Cardiac fibroblast (primary cell): ENCODE results near the gene AKR1B15.
"Not testable (repeated sequence)": the region's sequence is repeated elsewhere in the genome, so short reads cannot be mapped to it uniquely, and the experiment has no call there.

ENCODE experiments used
- DNase-seq, 2 donors: peaks; one replicate each; pipeline versions ENCODE4 v3.0.0 to v3.0.0-alpha.2; 2010; ENCODE audit warnings: low read depth in 2 of 2
- H3K4me3 ChIP-seq, 2 donors: replicated peaks in 1 of 2; 1 replicate in 1 of 2; 2 replicates in 1 of 2; pipeline ENCODE4 v1.5.1; 2011; ENCODE audit warnings: low read depth in 2 of 2, low read length in 2 of 2, mild to moderate bottlenecking in 2 of 2, moderate library complexity in 1 of 2
- TF ChIP-seq, protein P1 (sequence below): IDR thresholded peaks from one replicate; pipeline ENCODE4 v1.5.1; 2011; ENCODE audit warnings: low read depth, mild to moderate bottlenecking, low read length, inconsistent platforms

Gene AKR1B15

DNA sequence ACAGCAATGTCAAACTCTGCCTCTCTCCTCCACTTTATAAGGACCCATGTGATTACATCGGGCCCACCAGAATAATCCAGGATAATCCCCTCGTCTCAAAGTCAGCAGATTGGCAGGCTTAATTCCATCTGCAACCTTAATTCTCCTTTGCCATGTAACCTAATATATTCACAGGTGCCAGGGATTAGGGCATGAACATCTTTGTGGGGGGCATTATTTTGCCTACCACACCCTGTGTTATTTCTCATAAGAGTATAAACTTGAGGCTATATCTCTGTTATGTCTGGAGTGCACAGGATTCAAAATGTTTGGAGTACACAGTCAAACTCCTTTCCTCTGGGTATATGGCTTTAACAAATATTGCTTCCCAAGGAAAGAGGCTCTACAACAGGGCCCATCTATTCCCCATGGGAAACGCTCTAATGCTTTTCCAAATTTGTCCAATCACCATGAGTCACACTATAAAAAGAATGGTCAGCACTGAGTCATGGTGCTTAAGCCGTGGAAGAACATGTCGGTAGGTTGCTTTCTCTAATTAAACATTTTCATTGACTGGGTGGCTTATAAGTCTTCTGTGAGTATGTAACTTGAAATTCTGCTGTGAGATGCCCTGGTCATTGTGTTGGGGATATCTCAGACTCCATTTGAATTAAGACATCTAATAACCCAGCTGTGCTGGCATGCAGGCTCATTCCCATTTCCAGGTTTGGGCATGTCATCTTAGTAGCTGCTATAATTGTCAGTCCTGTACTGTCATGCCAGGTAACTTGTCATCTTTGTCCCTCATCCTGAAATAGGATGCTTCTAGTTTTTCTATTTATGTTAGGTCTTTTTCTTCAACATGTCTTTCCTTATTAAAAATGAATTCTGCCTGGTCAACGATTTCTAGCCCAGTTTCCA lies 33.1 kb upstream of the AKR1B15 start:
- peak; percentile 80 to 97 for DNase-seq
- H3K4me3 ChIP-seq: no peak overlapping the region
- TF ChIP-seq, protein P1, sequence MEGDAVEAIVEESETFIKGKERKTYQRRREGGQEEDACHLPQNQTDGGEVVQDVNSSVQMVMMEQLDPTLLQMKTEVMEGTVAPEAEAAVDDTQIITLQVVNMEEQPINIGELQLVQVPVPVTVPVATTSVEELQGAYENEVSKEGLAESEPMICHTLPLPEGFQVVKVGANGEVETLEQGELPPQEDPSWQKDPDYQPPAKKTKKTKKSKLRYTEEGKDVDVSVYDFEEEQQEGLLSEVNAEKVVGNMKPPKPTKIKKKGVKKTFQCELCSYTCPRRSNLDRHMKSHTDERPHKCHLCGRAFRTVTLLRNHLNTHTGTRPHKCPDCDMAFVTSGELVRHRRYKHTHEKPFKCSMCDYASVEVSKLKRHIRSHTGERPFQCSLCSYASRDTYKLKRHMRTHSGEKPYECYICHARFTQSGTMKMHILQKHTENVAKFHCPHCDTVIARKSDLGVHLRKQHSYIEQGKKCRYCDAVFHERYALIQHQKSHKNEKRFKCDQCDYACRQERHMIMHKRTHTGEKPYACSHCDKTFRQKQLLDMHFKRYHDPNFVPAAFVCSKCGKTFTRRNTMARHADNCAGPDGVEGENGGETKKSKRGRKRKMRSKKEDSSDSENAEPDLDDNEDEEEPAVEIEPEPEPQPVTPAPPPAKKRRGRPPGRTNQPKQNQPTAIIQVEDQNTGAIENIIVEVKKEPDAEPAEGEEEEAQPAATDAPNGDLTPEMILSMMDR: no peak

DNA sequence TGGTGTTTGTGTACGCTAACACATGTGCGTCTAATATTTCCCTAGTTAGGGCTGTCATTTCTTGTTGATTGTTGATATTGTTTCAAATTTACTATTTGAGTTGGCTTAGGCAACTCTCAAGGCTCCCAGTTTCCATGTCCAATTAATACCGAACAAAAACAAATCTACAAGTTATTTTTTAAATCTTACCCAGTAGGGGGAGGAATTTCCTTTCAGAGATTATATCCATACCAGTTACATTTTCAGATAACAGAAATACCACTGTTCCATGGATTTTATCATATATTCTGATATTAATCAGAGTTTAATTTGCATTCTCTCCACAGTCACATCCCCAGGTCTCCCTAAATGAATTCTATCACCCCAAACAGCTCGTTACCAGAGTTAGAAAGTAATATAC lies 28.8 kb upstream of the AKR1B15 start:
- DNase-seq: peak; percentile 34 to 40
- TF ChIP-seq, protein P1: no peak
- H3K4me3 ChIP-seq: no peak overlapping the region

DNA sequence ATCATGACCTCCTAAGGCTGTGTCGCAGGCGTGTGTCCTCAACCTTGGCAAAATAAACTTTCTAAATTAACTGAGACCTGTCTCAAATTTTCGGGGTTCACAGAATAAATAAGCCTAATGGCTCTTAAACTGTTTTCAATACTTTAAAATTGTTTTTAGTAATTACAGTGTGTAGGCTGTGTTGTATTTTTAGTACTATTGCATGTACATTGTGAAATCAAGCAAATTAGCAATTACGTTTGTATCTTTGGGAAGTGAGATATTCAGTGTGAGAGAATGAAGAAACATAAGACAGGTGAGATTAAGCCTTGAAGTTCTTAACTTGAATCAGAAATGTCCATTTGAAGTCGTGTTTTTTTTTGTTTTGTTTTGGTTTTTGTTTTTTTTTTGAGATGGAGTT lies 26.3 kb upstream of the AKR1B15 start:
- TF ChIP-seq, protein P1: no peak
- DNase-seq: no peak

DNA sequence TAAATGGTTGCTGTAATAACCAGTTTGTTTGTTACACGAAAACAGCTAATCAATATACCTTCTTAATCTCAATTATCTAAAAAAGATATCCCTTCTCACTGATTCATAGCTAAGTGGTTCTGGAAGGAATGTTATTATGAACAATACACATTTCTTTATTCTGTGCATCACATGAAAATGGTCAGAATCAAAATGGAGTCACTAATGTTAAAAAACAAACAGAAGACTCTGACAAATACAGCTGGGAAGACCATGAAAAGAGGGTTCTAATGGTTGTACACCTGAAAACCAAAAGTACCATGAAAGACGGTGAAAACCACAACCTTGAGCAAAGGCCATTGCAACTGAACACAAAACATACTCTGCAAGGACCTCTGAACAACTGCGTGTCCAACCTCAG lies 23.5 kb upstream of the AKR1B15 start:
- not testable (repeated sequence) for H3K4me3 ChIP-seq, DNase-seq

More for the DNA sequence above, 26.3 kb upstream of the AKR1B15 start:
- no peak overlapping the region for H3K4me3 ChIP-seq

DNA sequence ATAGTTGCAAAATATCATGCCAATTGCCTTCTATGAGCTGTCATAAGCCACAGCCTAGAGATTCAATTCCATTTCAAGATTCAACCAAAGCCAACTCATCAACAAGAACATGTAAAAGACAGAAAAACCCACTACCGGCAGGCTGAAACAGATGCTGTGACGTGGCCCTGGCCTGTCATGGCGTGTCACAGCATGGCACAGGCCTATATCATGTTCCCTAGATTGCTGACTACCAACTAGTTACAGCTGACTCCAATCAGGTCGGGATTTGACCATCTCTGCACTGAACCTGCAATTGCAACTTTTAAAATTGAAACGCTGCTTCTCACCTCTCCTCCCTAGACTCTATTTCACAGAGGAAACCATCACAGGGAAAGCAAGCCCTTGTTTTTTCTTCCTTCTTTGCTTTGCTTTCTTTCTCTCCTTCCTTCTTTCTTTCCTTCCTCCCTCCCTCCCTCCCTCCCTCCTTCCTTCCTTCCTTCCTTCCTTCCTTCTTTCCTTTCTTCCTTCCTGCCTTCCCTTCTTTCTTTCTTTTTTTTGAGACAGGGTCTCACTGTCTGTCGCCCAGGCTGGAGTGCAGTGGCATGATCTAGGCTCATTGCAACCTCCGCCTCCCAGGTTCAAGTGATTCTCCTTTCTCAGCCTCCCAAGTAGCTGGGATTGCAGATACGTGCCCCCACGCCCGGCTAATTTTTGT lies 22.2 kb upstream of the AKR1B15 start:
- not testable (repeated sequence) for H3K4me3 ChIP-seq, DNase-seq

DNA sequence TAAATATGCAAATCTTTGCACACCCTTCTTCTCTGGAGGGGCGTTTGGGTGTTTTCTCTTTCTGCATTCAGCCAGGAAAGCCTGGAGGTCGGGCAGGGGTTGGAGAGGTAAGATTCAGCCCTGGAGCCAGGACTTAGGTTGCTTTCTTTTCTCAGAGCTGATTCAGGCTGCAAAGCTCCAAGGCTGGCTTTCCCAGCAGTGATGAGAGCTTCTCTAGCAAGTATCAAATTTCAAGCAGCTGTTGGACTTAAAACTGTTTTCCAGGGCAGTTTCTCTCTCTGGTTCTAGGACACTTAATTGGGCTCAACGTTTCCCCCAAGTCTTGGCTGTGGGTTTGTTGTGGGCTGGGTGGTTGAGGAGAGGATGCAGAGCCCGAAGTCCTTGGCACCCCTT lies 20.9 kb upstream of the AKR1B15 start:
- H3K4me3 ChIP-seq: no peak overlapping the region
- peak; percentile 67 to 80 for DNase-seq
- TF ChIP-seq, protein P1: no peak

DNA sequence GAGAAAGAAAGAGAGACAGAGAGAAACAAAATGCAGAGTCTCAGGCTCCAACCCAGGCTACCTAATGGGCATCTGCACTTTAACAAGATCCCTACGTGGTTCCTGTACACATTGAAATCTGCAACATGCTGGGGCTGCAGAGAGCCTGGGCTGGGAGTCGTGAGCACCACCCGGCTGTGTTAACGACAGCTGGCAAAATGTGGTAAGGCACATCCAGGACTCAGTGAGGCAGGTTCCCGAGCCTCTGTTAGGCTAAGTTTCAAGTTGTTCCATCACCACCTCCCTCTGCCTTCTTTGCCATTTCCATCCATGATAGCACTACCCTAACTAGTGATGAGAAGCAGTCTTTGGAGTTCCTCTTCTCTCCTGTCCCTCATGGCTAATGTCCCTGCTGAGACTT lies 20.2 kb upstream of the AKR1B15 start:
- DNase-seq: no peak

More for the DNA sequence above, 20.2 kb upstream of the AKR1B15 start:
- TF ChIP-seq, protein P1: no peak
- H3K4me3 ChIP-seq: no peak overlapping the region
